SK-N-SH treated with all-trans-retinoic acid at 6 μM for 48 hours (cell line): ENCODE data around the gene PTPRS.

ENCODE experiments used
- ATAC-seq: fragments of 200-7000 bp; cut with Tn5 transposase; 3 replicates; pipeline ENCODE4 v1.9.1; 2020; ENCODE audit warnings: mild to moderate bottlenecking, moderate library complexity
- CREB5 ChIP-seq: fragments of 250-450 bp; sonication (Bioruptor Pico); IDR thresholded peaks from 2 replicates; pipeline ENCODE4 v1.5.1; 2020; ENCODE audit warnings: low read depth, mild to moderate bottlenecking, moderate library complexity
- CSRNP3 ChIP-seq: fragments of 250-450 bp; sonication (Bioruptor Pico); IDR thresholded peaks from 2 replicates; pipeline ENCODE4 v1.5.1; 2021; ENCODE audit warnings: mild to moderate bottlenecking, moderate library complexity
- ESRRG ChIP-seq: fragments of 250-450 bp; sonication (Bioruptor Pico); IDR thresholded peaks from 2 replicates; pipeline ENCODE4 v1.6.1; 2021; ENCODE audit warnings: mild to moderate bottlenecking
- PATZ1 ChIP-seq: fragments of 250-450 bp; sonication (Bioruptor Pico); IDR thresholded peaks from 2 replicates; pipeline ENCODE4 v1.8.0; 2020; ENCODE audit warnings: mild to moderate bottlenecking, moderate library complexity, borderline replicate concordance
- POU6F1 ChIP-seq: fragments of 250-450 bp; sonication (Bioruptor Pico); IDR thresholded peaks from 2 replicates; pipeline ENCODE4 v1.8.0; 2021; ENCODE audit warnings: low read depth, mild to moderate bottlenecking, moderate library complexity, borderline replicate concordance
- PPARA ChIP-seq: fragments of 250-450 bp; sonication (Bioruptor Pico); IDR thresholded peaks from 2 replicates; pipeline ENCODE4 v1.5.0; 2020; ENCODE audit warnings: mild to moderate bottlenecking, borderline replicate concordance
- RARB ChIP-seq: fragments of 250-450 bp; sonication (Bioruptor Pico); IDR thresholded peaks from 2 replicates; pipeline ENCODE4 v1.8.0; 2021; ENCODE audit warnings: mild to moderate bottlenecking, moderate library complexity
- SNAI2 ChIP-seq: fragments of 250-450 bp; sonication (Bioruptor Pico); IDR thresholded peaks from 2 replicates; pipeline ENCODE4 v1.5.0; 2020; ENCODE audit warnings: mild to moderate bottlenecking, moderate library complexity
- TCF4 ChIP-seq: fragments of 250-450 bp; sonication (Bioruptor Pico); IDR thresholded peaks from 2 replicates; pipeline ENCODE4 v1.8.0; 2021; ENCODE audit warnings: mild to moderate bottlenecking, moderate library complexity, borderline replicate concordance
- TSHZ2 ChIP-seq: fragments of 250-450 bp; sonication (Bioruptor Pico); IDR thresholded peaks from 2 replicates; pipeline ENCODE4 v1.5.0; 2020; ENCODE audit warnings: mild to moderate bottlenecking, moderate library complexity
- ZC3H10 ChIP-seq: fragments of 250-450 bp; sonication (Bioruptor Pico); IDR thresholded peaks from 2 replicates; pipeline ENCODE4 v1.5.1; 2021; ENCODE audit warnings: mild to moderate bottlenecking, moderate library complexity
- ZNF8 ChIP-seq: fragments of 450-650 bp; formaldehyde crosslinking; IDR thresholded peaks from 2 replicates; pipeline ENCODE4 v1.5.0; 2020; ENCODE audit warnings: mild to moderate bottlenecking, moderate library complexity

Gene PTPRS

DNA sequence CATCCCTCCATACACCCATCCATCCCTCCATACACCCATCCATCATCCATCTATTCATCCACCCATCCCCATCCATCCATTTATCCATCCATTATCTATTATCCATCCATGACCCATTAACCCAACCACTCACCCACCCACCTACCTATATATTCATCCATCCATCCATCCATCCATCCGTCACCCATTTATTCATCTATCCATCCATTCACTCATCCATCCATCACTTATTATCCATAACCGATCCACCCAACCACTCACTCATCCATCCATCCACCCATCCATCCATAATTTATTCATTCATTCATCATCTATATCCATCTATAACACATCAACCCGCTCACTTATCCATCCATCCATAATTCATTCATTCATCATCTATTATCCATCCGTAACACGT lies 28.7 kb upstream of the PTPRS start (continued):
- no peak for TF ChIP-seq TSHZ2 (CRISPR knock-in tag)
- TF ChIP-seq PPARA (CRISPR knock-in tag): no peak

DNA sequence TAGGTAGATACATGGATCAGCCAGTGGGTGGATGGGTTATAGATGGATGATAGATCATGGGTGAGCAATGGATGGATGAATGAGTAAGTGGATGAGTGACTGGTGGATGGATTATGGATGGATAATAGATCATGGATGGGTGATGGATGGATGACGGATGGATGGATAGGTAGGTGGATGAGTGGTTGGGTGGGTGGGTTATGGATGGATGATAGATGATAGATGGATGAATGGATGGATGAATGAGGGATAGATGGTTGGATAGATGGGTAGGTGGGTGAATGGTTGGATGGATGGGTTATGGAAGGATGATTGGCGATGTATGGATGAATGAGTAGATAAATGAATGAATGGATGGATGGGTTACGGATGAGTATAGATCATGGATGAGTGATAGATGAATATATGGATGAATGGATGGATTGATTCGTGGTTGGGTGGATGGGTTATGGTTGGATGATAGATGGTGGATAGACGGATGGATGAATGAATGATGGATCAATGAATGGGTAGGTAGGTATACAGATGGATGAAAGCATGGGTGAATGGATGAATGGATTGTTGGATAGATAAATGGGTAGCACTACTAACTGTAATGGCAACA lies 27.0 kb upstream of the PTPRS start:
- ATAC-seq: no peak

GRCh38 chr19:5365905-5366304 lies 25.3 kb upstream of the PTPRS start:
- TF ChIP-seq RARB (CRISPR knock-in tag) (no peak), ZNF8 (CRISPR knock-in tag) (no peak), TSHZ2 (CRISPR knock-in tag) (no peak), CSRNP3 (CRISPR knock-in tag) (no peak), ESRRG (CRISPR knock-in tag) (no peak), PATZ1 (no peak), PPARA (CRISPR knock-in tag) (no peak), SNAI2 (CRISPR knock-in tag) (no peak), CREB5 (no peak), TCF4 (CRISPR knock-in tag) (no peak)
- no peak for ATAC-seq

More for the DNA sequence above, 27.0 kb upstream of the PTPRS start:
- no peak for TF ChIP-seq CREB5
- TF ChIP-seq RARB (CRISPR knock-in tag): no peak
- TF ChIP-seq CSRNP3 (CRISPR knock-in tag): no peak
- no peak for TF ChIP-seq ZC3H10
- no peak for TF ChIP-seq POU6F1
- TF ChIP-seq, all 23 proteins: peak for 0
